Activated CD8-positive, alpha-beta memory T cell treated with anti-CD3 and anti-CD28 coated beads for 1 hour (primary cell): ENCODE results near the gene CYP2E1.
"Not testable (repeated sequence)": the region's sequence is repeated elsewhere in the genome, so short reads cannot be mapped to it uniquely, and the experiment has no call there.

ENCODE experiments used
- DNase-seq, 2 donors: peaks; one replicate each; pipeline ENCODE4 v3.0.0-alpha.2; 2020; ENCODE audit warnings: low read depth in 1 of 2; ENCODE audit errors: extremely low read depth in 1 of 2

The CYP2E1 gene

DNA sequence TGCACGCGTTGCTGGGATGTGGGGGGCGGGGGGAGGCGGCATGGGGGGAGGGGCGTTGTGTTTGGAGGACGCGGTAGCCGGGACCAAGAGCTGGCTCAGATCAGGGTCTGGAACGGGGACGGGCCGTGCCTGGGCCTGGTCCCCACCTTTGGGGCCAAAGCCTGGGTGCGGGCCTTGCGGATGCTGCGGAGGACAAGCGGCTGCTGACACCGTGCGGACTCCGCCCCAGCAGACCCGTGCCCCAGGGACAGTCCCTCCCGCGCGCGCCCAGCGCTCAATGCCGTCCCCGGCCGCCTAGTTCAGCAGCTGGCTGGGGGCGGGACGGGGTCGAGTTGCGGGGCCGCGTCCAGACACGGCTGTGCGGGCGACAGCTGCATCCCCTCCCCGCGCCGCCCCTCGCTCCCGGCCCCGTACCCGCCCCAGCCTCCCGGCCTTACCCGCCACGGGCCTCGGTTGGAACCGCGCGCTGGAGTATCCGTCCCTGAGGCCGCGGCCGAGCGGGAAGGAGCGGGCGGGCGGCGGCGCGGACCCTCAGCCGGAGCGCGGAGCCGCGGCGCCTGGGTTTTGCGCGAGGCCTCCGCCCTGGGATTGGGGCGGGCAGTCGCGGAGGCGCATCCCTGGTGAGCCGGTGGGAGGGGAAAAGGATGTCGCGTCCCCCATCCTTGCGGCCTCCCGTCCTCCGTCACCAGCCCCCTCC lies 41.8 kb downstream of the CYP2E1 start:
- not testable (repeated sequence) for DNase-seq

- not testable (repeated sequence) for DNase-seq
Measured at GRCh38 chr10:133569801-133570200, 42.6 kb downstream of the CYP2E1 start.

DNA sequence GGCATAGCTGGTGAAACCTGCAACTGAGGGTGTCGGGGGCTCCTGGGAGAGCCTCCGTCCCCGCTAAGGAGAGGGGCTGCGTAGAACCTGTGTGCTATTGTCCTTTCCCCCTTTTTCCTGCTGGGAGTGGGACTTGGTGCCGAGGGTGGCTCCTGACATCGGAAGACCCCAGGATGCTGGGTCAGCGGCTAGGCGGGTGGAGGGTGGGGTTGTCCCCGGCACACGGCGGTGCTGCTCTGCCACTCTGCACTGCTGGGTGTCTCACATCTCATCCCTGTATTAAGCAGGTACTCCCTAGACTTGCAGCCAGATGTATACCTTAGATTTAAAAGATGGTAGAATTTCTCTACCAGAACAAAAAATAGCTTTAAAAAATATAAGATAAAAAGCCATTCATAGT lies 44.9 kb downstream of the CYP2E1 start:
- DNase-seq, result not testable (repeated sequence)

DNA sequence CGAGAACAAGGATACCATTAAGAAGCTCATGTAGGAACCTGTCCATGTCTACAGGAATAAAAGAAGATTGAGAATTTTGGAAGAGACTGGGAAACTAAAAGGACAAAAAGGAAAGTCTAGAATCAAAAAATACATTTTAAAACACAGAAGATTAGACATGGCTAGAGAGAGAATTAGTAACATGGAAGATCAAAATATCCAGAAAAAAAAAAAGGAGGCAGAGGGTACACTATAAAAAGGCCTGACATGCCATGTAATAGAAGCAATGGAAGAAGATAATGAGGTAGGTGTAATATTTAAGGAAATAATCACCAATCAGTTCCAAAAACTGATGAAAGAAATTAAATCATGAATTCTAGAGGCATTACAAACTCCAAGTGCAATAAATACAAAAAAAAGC lies 46.3 kb downstream of the CYP2E1 start:
- not testable (repeated sequence) for DNase-seq

DNA sequence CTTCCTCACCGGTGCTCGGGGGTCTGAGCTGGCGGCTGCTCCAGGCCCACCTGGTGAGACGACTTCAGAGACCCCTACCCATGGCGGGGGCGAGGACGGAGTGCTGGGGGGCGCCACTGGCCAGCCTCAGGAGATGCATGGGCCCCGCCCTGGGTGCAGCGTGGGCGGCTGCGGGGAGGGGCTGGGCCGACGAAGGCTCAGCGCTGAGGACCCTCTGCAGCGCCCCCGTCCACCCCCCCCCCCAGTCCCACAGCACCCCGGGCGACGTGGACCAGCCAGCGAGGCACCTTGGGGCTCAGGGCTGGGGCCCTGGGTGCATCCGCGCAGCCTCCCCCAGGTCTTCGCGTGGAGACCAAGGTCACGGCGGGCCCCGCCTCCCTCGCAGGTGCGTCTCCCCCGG lies 49.9 kb downstream of the CYP2E1 start:
- DNase-seq, result not testable (repeated sequence)
